Adrenal gland (tissue), 5 donors: ENCODE data around the gene CHRNG.

ENCODE experiments used
- CTCF ChIP-seq, 6 experiments: fragments of 450-650 bp in 4 of 6; fragments of 200-600 bp in 2 of 6; sonication (generic) in 1 of 6; IDR thresholded peaks; 1 replicate in 5 of 6; 2 replicates in 1 of 6; pipeline versions ENCODE4 v1.5.1 to v1.8.0; 2016 to 2021; ENCODE audit warnings: antibody characterized with exemption in 6 of 6, mild to moderate bottlenecking in 2 of 6, moderate library complexity in 1 of 6
- POLR2A ChIP-seq, 2 donors: fragments of 450-650 bp; IDR thresholded peaks; one replicate each; pipeline ENCODE4 v1.6.1; 2017; ENCODE audit warnings: antibody characterized with exemption in 2 of 2, mild to moderate bottlenecking in 2 of 2, moderate library complexity in 1 of 2
- donor health status: DM: no; HTN: no; CAD: no.

- TF ChIP-seq CTCF (IDR thresholded peaks at IDR 0.05) = no peak
- no peak for TF ChIP-seq POLR2A (IDR thresholded peaks at IDR 0.05)
These were observed 49.0 kb upstream of the CHRNG start for GRCh38 chr2:232490221-232491138.
